ENCODE results near the gene RNF217.
"Not testable (repeated sequence)": the region's sequence is repeated elsewhere in the genome, so short reads cannot be mapped to it uniquely, and the experiment has no call there.

RNF217 gene

GRCh38 chr6:125018136-125018535 is 55.9 kb downstream of the RNF217 start:
- H3K27ac ChIP-seq (ENCODE audit: low read depth, low read length), result no peak overlapping the region
- H3K4me3 ChIP-seq (ENCODE audit: low read depth, low read length), result no peak overlapping the region
- H3K9ac ChIP-seq (ENCODE audit: low read depth, low read length), result no peak overlapping the region
- H3K9me3 ChIP-seq (ENCODE audit: control insufficient read depth, insufficient read depth, low read length), result no peaks in the 10 kb centered on the region
- peaks cover 44% of the 10 kb centered on the region for H3K4me1 ChIP-seq (ENCODE audit: control insufficient read depth, insufficient read depth, low read length)
- H3K36me3 ChIP-seq (ENCODE audit: control insufficient read depth, insufficient read depth, low read length), result no peaks in the 10 kb centered on the region
- H3K27me3 ChIP-seq (ENCODE audit: control insufficient read depth, insufficient read depth, low read length), result no peaks in the 10 kb centered on the region

- Histone ChIP-seq H3K27ac (ENCODE audit: low read depth, low read length) (no peak overlapping the region), H3K4me1 (ENCODE audit: control insufficient read depth, insufficient read depth, low read length) (peaks cover 40% of the 10 kb centered on the region), H3K9me3 (ENCODE audit: control insufficient read depth, insufficient read depth, low read length) (no peaks in the 10 kb centered on the region), H3K4me3 (ENCODE audit: low read depth, low read length) (no peak overlapping the region), H3K36me3 (ENCODE audit: control insufficient read depth, insufficient read depth, low read length) (no peaks in the 10 kb centered on the region), H3K27me3 (ENCODE audit: control insufficient read depth, insufficient read depth, low read length) (no peaks in the 10 kb centered on the region), H3K9ac (ENCODE audit: low read depth, low read length) (no peak overlapping the region)
Measured at GRCh38 chr6:125019281-125019680, 57.0 kb downstream of the RNF217 start.

GRCh38 chr6:125019918-125020317 is 57.7 kb downstream of the RNF217 start:
- peaks cover 40% of the 10 kb centered on the region for H3K4me1 ChIP-seq (ENCODE audit: control insufficient read depth, insufficient read depth, low read length)
- H3K27ac ChIP-seq (ENCODE audit: low read depth, low read length), result peak overlapping the region; percentile 71
- no peaks in the 10 kb centered on the region for H3K36me3 ChIP-seq (ENCODE audit: control insufficient read depth, insufficient read depth, low read length)
- H3K27me3 ChIP-seq (ENCODE audit: control insufficient read depth, insufficient read depth, low read length), result no peaks in the 10 kb centered on the region
- peak overlapping the region; percentile 41 for H3K4me3 ChIP-seq (ENCODE audit: low read depth, low read length)
- H3K9me3 ChIP-seq (ENCODE audit: control insufficient read depth, insufficient read depth, low read length), result no peaks in the 10 kb centered on the region
- peak overlapping the region; percentile 21; the same call in 1 of the 2 replicates for H3K9ac ChIP-seq (ENCODE audit: low read depth, low read length)

- H3K36me3 ChIP-seq (ENCODE audit: control insufficient read depth, insufficient read depth, low read length), result no peaks in the 10 kb centered on the region
- H3K27ac ChIP-seq (ENCODE audit: low read depth, low read length), result peak overlapping the region; percentile 71
- H3K9ac ChIP-seq (ENCODE audit: low read depth, low read length), result peak overlapping the region; percentile 21; the same call in 1 of the 2 replicates
- H3K27me3 ChIP-seq (ENCODE audit: control insufficient read depth, insufficient read depth, low read length), result no peaks in the 10 kb centered on the region
- H3K4me3 ChIP-seq (ENCODE audit: low read depth, low read length), result peak overlapping the region; percentile 41
- H3K9me3 ChIP-seq (ENCODE audit: control insufficient read depth, insufficient read depth, low read length), result no peaks in the 10 kb centered on the region
- peaks cover 40% of the 10 kb centered on the region for H3K4me1 ChIP-seq (ENCODE audit: control insufficient read depth, insufficient read depth, low read length)
Measured at GRCh38 chr6:125020385-125020784, 58.1 kb downstream of the RNF217 start.

GRCh38 chr6:125022391-125022989 is 60.3 kb downstream of the RNF217 start:
- Histone ChIP-seq H3K9ac (ENCODE audit: low read depth, low read length) (no peak overlapping the region), H3K36me3 (ENCODE audit: control insufficient read depth, insufficient read depth, low read length) (no peaks in the 10 kb centered on the region), H3K27ac (ENCODE audit: low read depth, low read length) (no peak overlapping the region), H3K27me3 (ENCODE audit: control insufficient read depth, insufficient read depth, low read length) (no peaks in the 10 kb centered on the region), H3K4me3 (ENCODE audit: low read depth, low read length) (no peak overlapping the region), H3K9me3 (ENCODE audit: control insufficient read depth, insufficient read depth, low read length) (no peaks in the 10 kb centered on the region), H3K4me1 (ENCODE audit: control insufficient read depth, insufficient read depth, low read length) (peaks cover 40% of the 10 kb centered on the region)

- Histone ChIP-seq H3K27me3 (ENCODE audit: control insufficient read depth, insufficient read depth, low read length) (no peaks in the 10 kb centered on the region), H3K27ac (ENCODE audit: low read depth, low read length) (no peak overlapping the region), H3K9me3 (ENCODE audit: control insufficient read depth, insufficient read depth, low read length) (no peaks in the 10 kb centered on the region), H3K36me3 (ENCODE audit: control insufficient read depth, insufficient read depth, low read length) (no peaks in the 10 kb centered on the region), H3K4me1 (ENCODE audit: control insufficient read depth, insufficient read depth, low read length) (peaks cover 14% of the 10 kb centered on the region), H3K9ac (ENCODE audit: low read depth, low read length) (no peak overlapping the region), H3K4me3 (ENCODE audit: low read depth, low read length) (no peak overlapping the region)
Measured at GRCh38 chr6:125025164-125025854, 63.1 kb downstream of the RNF217 start.

GRCh38 chr6:125027287-125027686 is 65.0 kb downstream of the RNF217 start:
- no peak overlapping the region for H3K27ac ChIP-seq (ENCODE audit: low read depth, low read length)
- no peaks in the 10 kb centered on the region for H3K9me3 ChIP-seq (ENCODE audit: control insufficient read depth, insufficient read depth, low read length)
- no peaks in the 10 kb centered on the region for H3K36me3 ChIP-seq (ENCODE audit: control insufficient read depth, insufficient read depth, low read length)
- H3K9ac ChIP-seq (ENCODE audit: low read depth, low read length), result no peak overlapping the region
- H3K4me3 ChIP-seq (ENCODE audit: low read depth, low read length), result no peak overlapping the region
- H3K27me3 ChIP-seq (ENCODE audit: control insufficient read depth, insufficient read depth, low read length), result no peaks in the 10 kb centered on the region
- H3K4me1 ChIP-seq (ENCODE audit: control insufficient read depth, insufficient read depth, low read length), result peaks cover 4% of the 10 kb centered on the region; the same call in 1 of the 2 replicates

GRCh38 chr6:125030969-125031368 is 68.7 kb downstream of the RNF217 start:
- no peak overlapping the region for H3K27ac ChIP-seq (ENCODE audit: low read depth, low read length)
- H3K36me3 ChIP-seq (ENCODE audit: control insufficient read depth, insufficient read depth, low read length), result no peaks in the 10 kb centered on the region
- H3K4me3 ChIP-seq (ENCODE audit: low read depth, low read length), result no peak overlapping the region
- no peaks in the 10 kb centered on the region for H3K9me3 ChIP-seq (ENCODE audit: control insufficient read depth, insufficient read depth, low read length)
- no peaks in the 10 kb centered on the region for H3K4me1 ChIP-seq (ENCODE audit: control insufficient read depth, insufficient read depth, low read length)
- H3K27me3 ChIP-seq (ENCODE audit: control insufficient read depth, insufficient read depth, low read length), result no peaks in the 10 kb centered on the region
- no peak overlapping the region for H3K9ac ChIP-seq (ENCODE audit: low read depth, low read length)

GRCh38 chr6:125031385-125031784 is 69.1 kb downstream of the RNF217 start:
- no peak overlapping the region for H3K27ac ChIP-seq (ENCODE audit: low read depth, low read length)
- H3K9me3 ChIP-seq (ENCODE audit: control insufficient read depth, insufficient read depth, low read length), result no peaks in the 10 kb centered on the region
- H3K27me3 ChIP-seq (ENCODE audit: control insufficient read depth, insufficient read depth, low read length), result no peaks in the 10 kb centered on the region
- no peak overlapping the region for H3K4me3 ChIP-seq (ENCODE audit: low read depth, low read length)
- H3K4me1 ChIP-seq (ENCODE audit: control insufficient read depth, insufficient read depth, low read length), result no peaks in the 10 kb centered on the region
- H3K36me3 ChIP-seq (ENCODE audit: control insufficient read depth, insufficient read depth, low read length), result no peaks in the 10 kb centered on the region
- H3K9ac ChIP-seq (ENCODE audit: low read depth, low read length), result no peak overlapping the region

GRCh38 chr6:125034929-125035328 is 72.7 kb downstream of the RNF217 start:
- H3K36me3 ChIP-seq (ENCODE audit: control insufficient read depth, insufficient read depth, low read length); H3K9ac ChIP-seq (ENCODE audit: low read depth, low read length); H3K4me1 ChIP-seq (ENCODE audit: control insufficient read depth, insufficient read depth, low read length); H3K4me3 ChIP-seq (ENCODE audit: low read depth, low read length); H3K9me3 ChIP-seq (ENCODE audit: control insufficient read depth, insufficient read depth, low read length); H3K27ac ChIP-seq (ENCODE audit: low read depth, low read length); H3K27me3 ChIP-seq (ENCODE audit: control insufficient read depth, insufficient read depth, low read length): not testable (repeated sequence)

GRCh38 chr6:125036486-125036885 is 74.2 kb downstream of the RNF217 start:
- H3K27me3 ChIP-seq (ENCODE audit: control insufficient read depth, insufficient read depth, low read length); H3K9ac ChIP-seq (ENCODE audit: low read depth, low read length); H3K27ac ChIP-seq (ENCODE audit: low read depth, low read length); H3K9me3 ChIP-seq (ENCODE audit: control insufficient read depth, insufficient read depth, low read length); H3K36me3 ChIP-seq (ENCODE audit: control insufficient read depth, insufficient read depth, low read length); H3K4me1 ChIP-seq (ENCODE audit: control insufficient read depth, insufficient read depth, low read length); H3K4me3 ChIP-seq (ENCODE audit: low read depth, low read length): not testable (repeated sequence)
